Activated CD8-positive, alpha-beta memory T cell treated with anti-CD3 and anti-CD28 coated beads, Interleukin-2, amount 50 U/mL, for 4 hours (primary cell): ENCODE results near the gene NAALADL2.

ENCODE experiments used
- DNase-seq: peaks from one replicate; pipeline ENCODE4 v3.0.0-alpha.2; 2020

The NAALADL2 gene

GRCh38 chr3:174891524-174892203, 32.5 kb downstream of the NAALADL2 start:
- no peak for DNase-seq

GRCh38 chr3:174907027-174907426, 47.9 kb downstream of the NAALADL2 start:
- DNase-seq, result no peak

- no peak for DNase-seq
These were observed 48.7 kb downstream of the NAALADL2 start for GRCh38 chr3:174907628-174908407.

GRCh38 chr3:174931473-174932353, 72.6 kb downstream of the NAALADL2 start:
- no peak for DNase-seq

GRCh38 chr3:174936590-174936989, 77.5 kb downstream of the NAALADL2 start:
- no peak for DNase-seq

GRCh38 chr3:174937478-174937877, 78.3 kb downstream of the NAALADL2 start:
- DNase-seq, result no peak

GRCh38 chr3:174938102-174938501, 79.0 kb downstream of the NAALADL2 start:
- DNase-seq, result no peak

- no peak for DNase-seq
These were observed 81.0 kb downstream of the NAALADL2 start for GRCh38 chr3:174940151-174940550.

- no peak for DNase-seq
These were observed 86.1 kb downstream of the NAALADL2 start for GRCh38 chr3:174945276-174945675.

GRCh38 chr3:174945951-174946350, 86.8 kb downstream of the NAALADL2 start:
- DNase-seq, result no peak

- DNase-seq, result no peak
These were observed 90.4 kb downstream of the NAALADL2 start for GRCh38 chr3:174949523-174949922.

GRCh38 chr3:174951034-174951433, 91.9 kb downstream of the NAALADL2 start:
- DNase-seq, result no peak

GRCh38 chr3:174951498-174952005, 92.4 kb downstream of the NAALADL2 start:
- no peak for DNase-seq

- DNase-seq, result no peak
These were observed 93.9 kb downstream of the NAALADL2 start for GRCh38 chr3:174953068-174953467.

GRCh38 chr3:174955513-174956016, 96.4 kb downstream of the NAALADL2 start:
- no peak for DNase-seq

- no peak for DNase-seq
These were observed 97.9 kb downstream of the NAALADL2 start for GRCh38 chr3:174957081-174957480.

GRCh38 chr3:174957551-174958001, 98.4 kb downstream of the NAALADL2 start:
- no peak for DNase-seq

GRCh38 chr3:174958671-174959328, 99.7 kb downstream of the NAALADL2 start:
- DNase-seq, result no peak

- no peak for DNase-seq
These were observed 100.5 kb downstream of the NAALADL2 start for GRCh38 chr3:174959556-174960065.

GRCh38 chr3:174960898-174961297, 101.8 kb downstream of the NAALADL2 start:
- no peak for DNase-seq

- no peak for DNase-seq
These were observed 114.3 kb downstream of the NAALADL2 start for GRCh38 chr3:174973465-174973864.

GRCh38 chr3:174986685-174987084, 127.6 kb downstream of the NAALADL2 start:
- DNase-seq, result no peak
